GM23248 (cell line): ENCODE measurements around the gene TMEM115.

ENCODE experiments used
- EZH2 ChIP-seq: fragments of 200-600 bp; sonication (generic); IDR thresholded peaks from 2 replicates; pipeline ENCODE4 v1.6.1; 2018; ENCODE audit warnings: antibody characterized with exemption, mild to moderate bottlenecking; ENCODE audit not compliant: insufficient read depth, poor library complexity, severe bottlenecking
- EZH2phosphoT487 ChIP-seq: fragments of 200-600 bp; sonication (generic); IDR thresholded peaks from 2 replicates; pipeline ENCODE4 v1.6.1; 2018; ENCODE audit warnings: antibody characterized with exemption, moderate library complexity, mild to moderate bottlenecking, low read depth; ENCODE audit not compliant: insufficient read depth

GRCh38 chr3:50323614-50324199 lies 35.6 kb downstream of the TMEM115 start:
- TF ChIP-seq EZH2 = no peak
- TF ChIP-seq EZH2phosphoT487 = no peak
